CD4-positive, alpha-beta T cell treated with Interleukin-4 for 1 hour (primary cell): ENCODE data around the gene DOK7.
"Not testable (repeated sequence)": the region's sequence is repeated elsewhere in the genome, so short reads cannot be mapped to it uniquely, and the experiment has no call there.

Experiments
- DNase-seq, 2 donors: peaks; one replicate each; pipeline ENCODE4 v3.0.0-alpha.2; 2020 to 2022

DOK7 gene

GRCh38 chr4:3524349-3524748 is 61.2 kb downstream of the DOK7 start:
- DNase-seq = no peak

GRCh38 chr4:3524920-3525319 is 61.8 kb downstream of the DOK7 start:
- DNase-seq = no peak

GRCh38 chr4:3525532-3526430 is 62.7 kb downstream of the DOK7 start:
- DNase-seq = no peak

- no peak for DNase-seq
These were observed 63.4 kb downstream of the DOK7 start for GRCh38 chr4:3526456-3526855.

GRCh38 chr4:3527101-3527913 is 64.2 kb downstream of the DOK7 start:
- no peak for DNase-seq

GRCh38 chr4:3527914-3528876 is 65.1 kb downstream of the DOK7 start:
- DNase-seq = no peak

- peak in 1 of 2 donors; percentile 51 for DNase-seq
These were observed 66.3 kb downstream of the DOK7 start for GRCh38 chr4:3529363-3529762.

GRCh38 chr4:3530051-3530450 is 66.9 kb downstream of the DOK7 start:
- DNase-seq = no peak

GRCh38 chr4:3530663-3531254 is 67.7 kb downstream of the DOK7 start:
- no peak for DNase-seq

- DNase-seq = no peak
These were observed 68.3 kb downstream of the DOK7 start for GRCh38 chr4:3531318-3531878.

- peak; percentile 89 to 90 for DNase-seq
These were observed 69.0 kb downstream of the DOK7 start, which contains the start of gene LRPAP1 for GRCh38 chr4:3531879-3532750. Gene LRPAP1 (minus strand): TSS chr4:3532422. CDS start chr4:3532412, 10 bp downstream.

- no peak for DNase-seq
These were observed 69.8 kb downstream of the DOK7 start for GRCh38 chr4:3532751-3533422.

- DNase-seq = no peak
These were observed 70.3 kb downstream of the DOK7 start for GRCh38 chr4:3533423-3533820.

- not testable (repeated sequence) for DNase-seq
These were observed 72.7 kb downstream of the DOK7 start for GRCh38 chr4:3535812-3536211.

GRCh38 chr4:3538906-3539305 is 75.8 kb downstream of the DOK7 start:
- DNase-seq = not testable (repeated sequence)

- not testable (repeated sequence) for DNase-seq
These were observed 80.3 kb downstream of the DOK7 start for GRCh38 chr4:3543415-3543814.
